ENCODE data around the gene PHGDH. TPM values are rescaled to one million over a fixed set of nuclear protein-coding genes. Genes with fewer than 3 reads are reported as not detected.

The PHGDH gene
- total and polyA plus RNA-seq, 2 of the 13 experiments (the other 11 are each of a cell fraction or from before 2014, with no cell fraction given), result 95.8 to 133 TPM

DNA sequence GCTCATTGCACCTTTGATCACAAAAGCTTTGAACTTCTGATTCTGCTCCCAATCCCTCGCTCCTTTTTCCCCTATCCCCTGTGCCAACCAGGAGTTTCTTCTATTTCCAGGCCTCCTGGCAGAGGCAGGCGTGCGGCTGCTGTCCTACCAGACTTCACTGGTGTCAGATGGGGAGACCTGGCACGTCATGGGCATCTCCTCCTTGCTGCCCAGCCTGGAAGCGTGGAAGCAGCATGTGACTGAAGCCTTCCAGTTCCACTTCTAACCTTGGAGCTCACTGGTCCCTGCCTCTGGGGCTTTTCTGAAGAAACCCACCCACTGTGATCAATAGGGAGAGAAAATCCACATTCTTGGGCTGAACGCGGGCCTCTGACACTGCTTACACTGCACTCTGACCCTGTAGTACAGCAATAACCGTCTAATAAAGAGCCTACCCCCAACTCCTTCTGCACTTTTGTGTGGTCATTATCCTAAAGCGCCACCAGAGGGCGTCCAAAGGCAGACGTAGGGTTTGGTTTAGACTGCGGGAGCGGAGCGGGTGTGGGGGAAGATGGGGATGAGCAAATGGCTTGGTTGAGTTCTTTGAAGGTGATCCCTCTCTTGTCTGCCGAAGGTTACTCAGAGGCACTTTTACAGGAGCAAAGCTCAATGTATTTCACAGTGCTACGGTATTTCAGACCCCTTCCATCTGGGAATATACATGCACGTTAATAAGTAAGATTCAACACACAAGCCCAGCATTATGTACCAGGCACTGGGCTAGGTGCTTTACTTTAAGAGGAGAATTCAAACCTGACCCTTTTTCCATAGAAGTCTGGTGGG, 32.3 kb downstream of the PHGDH start (continued):
- TF ChIP-seq, protein P1, sequence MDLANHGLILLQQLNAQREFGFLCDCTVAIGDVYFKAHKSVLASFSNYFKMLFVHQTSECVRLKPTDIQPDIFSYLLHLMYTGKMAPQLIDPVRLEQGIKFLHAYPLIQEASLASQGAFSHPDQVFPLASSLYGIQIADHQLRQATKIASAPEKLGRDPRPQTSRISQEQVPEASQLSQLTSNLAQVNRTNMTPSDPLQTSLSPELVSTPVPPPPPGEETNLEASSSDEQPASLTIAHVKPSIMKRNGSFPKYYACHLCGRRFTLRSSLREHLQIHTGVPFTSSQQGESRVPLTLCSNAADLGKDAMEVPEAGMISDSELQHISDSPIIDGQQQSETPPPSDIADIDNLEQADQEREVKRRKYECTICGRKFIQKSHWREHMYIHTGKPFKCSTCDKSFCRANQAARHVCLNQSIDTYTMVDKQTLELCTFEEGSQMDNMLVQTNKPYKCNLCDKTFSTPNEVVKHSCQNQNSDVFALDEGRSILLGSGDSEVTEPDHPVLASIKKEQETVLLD (CRISPR knock-in tag; IDR thresholded peaks at IDR 0.05; ENCODE audit: low read depth), result no peak
- TF ChIP-seq MEIS1 (CRISPR knock-in tag; IDR thresholded peaks at IDR 0.05; ENCODE audit: borderline replicate concordance) (no peak), KDM3A (CRISPR knock-in tag; IDR thresholded peaks at IDR 0.05; ENCODE audit: low read depth) (no peak), SP1 (IDR thresholded peaks at IDR 0.05) (no peak), SP1 (CRISPR knock-in tag; IDR thresholded peaks at IDR 0.05) (no peak), DR1 (CRISPR knock-in tag; IDR thresholded peaks at IDR 0.05) (no peak), ZNF879 (CRISPR knock-in tag; IDR thresholded peaks at IDR 0.05) (no peak), XRCC5 (optimal IDR thresholded peaks at IDR 0.05; ENCODE audit: low read length) (peak; percentile 28), CBFB (CRISPR knock-in tag; IDR thresholded peaks at IDR 0.05) (no peak), HNRNPH1 (optimal IDR thresholded peaks at IDR 0.05; ENCODE audit: low read depth, low read length) (no peak), PHF20 (CRISPR knock-in tag; IDR thresholded peaks at IDR 0.05) (no peak), ZNF446 (CRISPR knock-in tag; IDR thresholded peaks at IDR 0.05) (no peak), MLLT10 (CRISPR knock-in tag; IDR thresholded peaks at IDR 0.05) (no peak), ZNF383 (CRISPR knock-in tag; IDR thresholded peaks at IDR 0.05; ENCODE audit: borderline replicate concordance) (no peak), ZNF772 (CRISPR knock-in tag; IDR thresholded peaks at IDR 0.05) (no peak)
- TF ChIP-seq, protein P2, sequence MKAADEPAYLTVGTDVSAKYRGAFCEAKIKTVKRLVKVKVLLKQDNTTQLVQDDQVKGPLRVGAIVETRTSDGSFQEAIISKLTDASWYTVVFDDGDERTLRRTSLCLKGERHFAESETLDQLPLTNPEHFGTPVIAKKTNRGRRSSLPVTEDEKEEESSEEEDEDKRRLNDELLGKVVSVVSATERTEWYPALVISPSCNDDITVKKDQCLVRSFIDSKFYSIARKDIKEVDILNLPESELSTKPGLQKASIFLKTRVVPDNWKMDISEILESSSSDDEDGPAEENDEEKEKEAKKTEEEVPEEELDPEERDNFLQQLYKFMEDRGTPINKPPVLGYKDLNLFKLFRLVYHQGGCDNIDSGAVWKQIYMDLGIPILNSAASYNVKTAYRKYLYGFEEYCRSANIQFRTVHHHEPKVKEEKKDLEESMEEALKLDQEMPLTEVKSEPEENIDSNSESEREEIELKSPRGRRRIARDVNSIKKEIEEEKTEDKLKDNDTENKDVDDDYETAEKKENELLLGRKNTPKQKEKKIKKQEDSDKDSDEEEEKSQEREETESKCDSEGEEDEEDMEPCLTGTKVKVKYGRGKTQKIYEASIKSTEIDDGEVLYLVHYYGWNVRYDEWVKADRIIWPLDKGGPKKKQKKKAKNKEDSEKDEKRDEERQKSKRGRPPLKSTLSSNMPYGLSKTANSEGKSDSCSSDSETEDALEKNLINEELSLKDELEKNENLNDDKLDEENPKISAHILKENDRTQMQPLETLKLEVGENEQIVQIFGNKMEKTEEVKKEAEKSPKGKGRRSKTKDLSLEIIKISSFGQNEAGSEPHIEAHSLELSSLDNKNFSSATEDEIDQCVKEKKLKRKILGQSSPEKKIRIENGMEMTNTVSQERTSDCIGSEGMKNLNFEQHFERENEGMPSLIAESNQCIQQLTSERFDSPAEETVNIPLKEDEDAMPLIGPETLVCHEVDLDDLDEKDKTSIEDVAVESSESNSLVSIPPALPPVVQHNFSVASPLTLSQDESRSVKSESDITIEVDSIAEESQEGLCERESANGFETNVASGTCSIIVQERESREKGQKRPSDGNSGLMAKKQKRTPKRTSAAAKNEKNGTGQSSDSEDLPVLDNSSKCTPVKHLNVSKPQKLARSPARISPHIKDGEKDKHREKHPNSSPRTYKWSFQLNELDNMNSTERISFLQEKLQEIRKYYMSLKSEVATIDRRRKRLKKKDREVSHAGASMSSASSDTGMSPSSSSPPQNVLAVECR (CRISPR knock-in tag; IDR thresholded peaks at IDR 0.05; ENCODE audit: borderline replicate concordance), result no peak
- TF ChIP-seq, protein P3, sequence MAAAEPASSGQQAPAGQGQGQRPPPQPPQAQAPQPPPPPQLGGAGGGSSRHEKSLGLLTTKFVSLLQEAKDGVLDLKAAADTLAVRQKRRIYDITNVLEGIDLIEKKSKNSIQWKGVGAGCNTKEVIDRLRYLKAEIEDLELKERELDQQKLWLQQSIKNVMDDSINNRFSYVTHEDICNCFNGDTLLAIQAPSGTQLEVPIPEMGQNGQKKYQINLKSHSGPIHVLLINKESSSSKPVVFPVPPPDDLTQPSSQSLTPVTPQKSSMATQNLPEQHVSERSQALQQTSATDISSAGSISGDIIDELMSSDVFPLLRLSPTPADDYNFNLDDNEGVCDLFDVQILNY (CRISPR knock-in tag; conservative IDR thresholded peaks at IDR 0.05), result no peak
- TF ChIP-seq, protein P4, sequence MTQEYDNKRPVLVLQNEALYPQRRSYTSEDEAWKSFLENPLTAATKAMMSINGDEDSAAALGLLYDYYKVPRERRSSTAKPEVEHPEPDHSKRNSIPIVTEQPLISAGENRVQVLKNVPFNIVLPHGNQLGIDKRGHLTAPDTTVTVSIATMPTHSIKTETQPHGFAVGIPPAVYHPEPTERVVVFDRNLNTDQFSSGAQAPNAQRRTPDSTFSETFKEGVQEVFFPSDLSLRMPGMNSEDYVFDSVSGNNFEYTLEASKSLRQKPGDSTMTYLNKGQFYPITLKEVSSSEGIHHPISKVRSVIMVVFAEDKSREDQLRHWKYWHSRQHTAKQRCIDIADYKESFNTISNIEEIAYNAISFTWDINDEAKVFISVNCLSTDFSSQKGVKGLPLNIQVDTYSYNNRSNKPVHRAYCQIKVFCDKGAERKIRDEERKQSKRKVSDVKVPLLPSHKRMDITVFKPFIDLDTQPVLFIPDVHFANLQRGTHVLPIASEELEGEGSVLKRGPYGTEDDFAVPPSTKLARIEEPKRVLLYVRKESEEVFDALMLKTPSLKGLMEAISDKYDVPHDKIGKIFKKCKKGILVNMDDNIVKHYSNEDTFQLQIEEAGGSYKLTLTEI (CRISPR knock-in tag; conservative IDR thresholded peaks at IDR 0.05), result no peak
- TF ChIP-seq, protein P5, sequence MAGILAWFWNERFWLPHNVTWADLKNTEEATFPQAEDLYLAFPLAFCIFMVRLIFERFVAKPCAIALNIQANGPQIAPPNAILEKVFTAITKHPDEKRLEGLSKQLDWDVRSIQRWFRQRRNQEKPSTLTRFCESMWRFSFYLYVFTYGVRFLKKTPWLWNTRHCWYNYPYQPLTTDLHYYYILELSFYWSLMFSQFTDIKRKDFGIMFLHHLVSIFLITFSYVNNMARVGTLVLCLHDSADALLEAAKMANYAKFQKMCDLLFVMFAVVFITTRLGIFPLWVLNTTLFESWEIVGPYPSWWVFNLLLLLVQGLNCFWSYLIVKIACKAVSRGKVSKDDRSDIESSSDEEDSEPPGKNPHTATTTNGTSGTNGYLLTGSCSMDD (CRISPR knock-in tag; IDR thresholded peaks at IDR 0.05), result no peak
- TF ChIP-seq, protein P6, sequence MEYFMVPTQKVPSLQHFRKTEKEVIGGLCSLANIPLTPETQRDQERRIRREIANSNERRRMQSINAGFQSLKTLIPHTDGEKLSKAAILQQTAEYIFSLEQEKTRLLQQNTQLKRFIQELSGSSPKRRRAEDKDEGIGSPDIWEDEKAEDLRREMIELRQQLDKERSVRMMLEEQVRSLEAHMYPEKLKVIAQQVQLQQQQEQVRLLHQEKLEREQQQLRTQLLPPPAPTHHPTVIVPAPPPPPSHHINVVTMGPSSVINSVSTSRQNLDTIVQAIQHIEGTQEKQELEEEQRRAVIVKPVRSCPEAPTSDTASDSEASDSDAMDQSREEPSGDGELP (IDR thresholded peaks at IDR 0.05; ENCODE audit: borderline replicate concordance, low read depth), result no peak

Data from HepG2 (cell line).